GM12872 (cell line): ENCODE results near the gene PLAC9.

Experiments used
- TF ChIP-seq, protein P1 (sequence below): IDR thresholded peaks from 3 replicates; pipeline ENCODE4 v1.5.1; 2011; ENCODE audit warnings: low read depth, mild to moderate bottlenecking, low read length, moderate library complexity; ENCODE audit not compliant: insufficient read depth

PLAC9 gene

DNA sequence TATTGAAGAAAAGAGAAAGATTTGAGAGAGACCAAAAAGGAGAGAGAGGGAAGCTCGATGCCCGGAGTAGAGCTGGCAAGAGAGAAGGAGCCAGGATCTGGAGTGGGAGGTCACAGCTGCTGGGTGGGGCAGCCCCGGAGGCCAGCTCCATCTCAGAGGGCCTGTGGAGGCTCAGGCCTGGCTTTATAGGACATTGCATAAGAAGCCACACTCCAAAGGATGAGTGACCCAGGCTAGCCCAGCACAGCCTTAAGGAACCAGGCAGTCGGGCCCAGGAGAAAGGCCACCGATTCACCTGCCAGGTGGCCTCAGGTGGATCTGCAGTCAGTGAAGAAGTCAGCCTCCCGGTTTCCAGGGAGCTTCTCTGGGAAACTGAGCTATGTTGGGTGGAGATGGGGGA is 676 bp downstream of the PLAC9 start:
- TF ChIP-seq, protein P1, sequence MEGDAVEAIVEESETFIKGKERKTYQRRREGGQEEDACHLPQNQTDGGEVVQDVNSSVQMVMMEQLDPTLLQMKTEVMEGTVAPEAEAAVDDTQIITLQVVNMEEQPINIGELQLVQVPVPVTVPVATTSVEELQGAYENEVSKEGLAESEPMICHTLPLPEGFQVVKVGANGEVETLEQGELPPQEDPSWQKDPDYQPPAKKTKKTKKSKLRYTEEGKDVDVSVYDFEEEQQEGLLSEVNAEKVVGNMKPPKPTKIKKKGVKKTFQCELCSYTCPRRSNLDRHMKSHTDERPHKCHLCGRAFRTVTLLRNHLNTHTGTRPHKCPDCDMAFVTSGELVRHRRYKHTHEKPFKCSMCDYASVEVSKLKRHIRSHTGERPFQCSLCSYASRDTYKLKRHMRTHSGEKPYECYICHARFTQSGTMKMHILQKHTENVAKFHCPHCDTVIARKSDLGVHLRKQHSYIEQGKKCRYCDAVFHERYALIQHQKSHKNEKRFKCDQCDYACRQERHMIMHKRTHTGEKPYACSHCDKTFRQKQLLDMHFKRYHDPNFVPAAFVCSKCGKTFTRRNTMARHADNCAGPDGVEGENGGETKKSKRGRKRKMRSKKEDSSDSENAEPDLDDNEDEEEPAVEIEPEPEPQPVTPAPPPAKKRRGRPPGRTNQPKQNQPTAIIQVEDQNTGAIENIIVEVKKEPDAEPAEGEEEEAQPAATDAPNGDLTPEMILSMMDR = no peak

DNA sequence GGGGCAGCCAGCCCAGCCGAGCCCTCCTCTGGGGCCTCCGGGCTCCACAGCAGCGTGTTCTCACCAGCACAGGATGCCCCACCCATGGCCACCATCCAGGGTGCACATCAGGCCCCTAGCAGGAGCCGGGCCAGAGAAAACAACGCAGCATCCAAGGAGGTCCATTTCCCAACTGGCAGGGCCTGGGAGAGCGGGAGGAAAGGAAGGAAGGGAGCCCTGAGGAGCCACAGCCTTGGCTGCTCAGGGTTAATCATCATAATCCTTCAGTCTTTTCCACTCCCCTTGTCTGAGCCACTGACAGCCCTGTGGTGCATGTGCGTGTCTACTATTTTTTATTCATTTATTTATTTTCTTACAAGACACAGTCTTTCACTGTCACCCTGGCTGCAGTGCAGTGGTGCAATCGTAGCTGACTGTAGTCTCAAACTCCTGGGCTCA is 3.6 kb downstream of the PLAC9 start:
- TF ChIP-seq, protein P1 = no peak

DNA sequence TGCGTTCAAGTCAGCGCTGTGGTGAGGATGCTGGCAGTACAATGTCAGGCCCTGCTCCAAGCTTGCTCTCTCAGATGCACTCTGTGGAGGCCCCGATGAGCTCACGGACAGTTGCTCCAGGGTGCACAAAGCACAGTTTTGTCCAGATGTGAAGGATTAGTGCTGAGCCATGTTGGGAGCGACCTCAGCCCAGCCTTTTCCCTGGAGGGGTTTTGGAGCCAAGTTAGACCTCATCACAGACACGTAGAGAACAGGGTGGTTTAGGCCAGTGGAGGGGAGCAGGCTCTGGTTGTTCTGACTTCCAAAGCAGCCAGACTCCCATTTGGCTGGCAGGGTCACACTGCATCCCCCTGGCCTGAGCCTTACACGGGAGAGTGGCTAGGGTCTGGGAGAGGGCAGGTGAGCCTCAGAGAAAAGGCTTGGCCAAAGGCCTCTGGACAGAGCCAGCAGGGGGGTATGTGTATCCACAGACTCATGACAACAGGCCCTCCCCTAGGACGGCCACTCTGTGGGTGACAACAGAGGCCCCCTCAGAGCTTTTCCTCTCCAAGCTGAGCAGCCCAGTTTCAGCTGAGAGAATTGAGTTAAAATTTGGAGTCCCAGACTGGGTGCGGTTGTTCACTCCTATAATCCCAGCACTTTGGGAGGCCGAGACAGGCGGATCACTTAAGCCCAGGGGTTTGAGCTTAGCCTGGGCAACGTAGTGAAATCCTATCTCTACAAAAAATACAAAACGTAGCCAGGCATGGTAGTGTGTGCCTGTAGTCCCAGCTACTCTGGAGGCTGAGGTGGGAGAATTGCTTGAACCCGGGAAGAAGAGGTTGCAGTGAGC is 4.7 kb downstream of the PLAC9 start:
- TF ChIP-seq, protein P1 = no peak

DNA sequence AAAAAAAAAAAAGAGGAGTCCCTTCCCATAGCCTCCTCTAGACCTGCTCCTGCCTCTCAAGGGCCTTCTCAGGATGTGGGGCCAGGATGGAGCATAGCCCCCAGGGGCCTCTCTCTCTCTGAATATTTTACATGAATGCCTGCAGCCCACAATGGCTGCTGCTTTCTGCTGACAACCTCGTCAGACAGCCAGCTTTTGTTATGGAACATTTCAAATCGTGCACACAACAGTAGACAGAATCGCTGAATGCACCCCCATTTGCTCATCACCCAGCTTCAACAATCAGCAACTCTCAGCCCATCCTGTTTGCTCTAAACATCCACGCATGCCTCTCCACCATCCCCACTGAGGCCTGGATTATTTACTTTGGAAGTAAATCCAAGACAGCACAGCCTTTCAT is 5.4 kb downstream of the PLAC9 start:
- TF ChIP-seq, protein P1 = no peak

DNA sequence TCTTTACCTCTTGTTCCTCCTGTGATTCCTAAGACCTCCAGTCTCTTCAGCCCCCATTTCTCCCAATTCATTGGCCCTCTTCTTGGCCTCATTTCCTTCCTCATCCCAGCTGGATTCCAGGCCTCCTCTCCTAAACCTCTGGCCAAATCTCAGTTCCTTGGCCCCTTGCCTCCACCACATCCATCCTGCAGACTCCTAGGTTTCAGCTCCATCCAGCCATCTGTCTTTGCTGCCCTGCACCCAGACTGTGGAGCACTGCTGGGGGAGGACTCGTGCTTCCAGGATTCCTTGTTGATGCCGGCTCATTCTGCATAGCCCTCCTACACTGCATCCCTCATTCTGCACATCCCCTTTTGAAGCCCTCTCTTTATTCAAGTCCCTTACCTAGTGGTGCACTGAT is 6.7 kb downstream of the PLAC9 start:
- TF ChIP-seq, protein P1 = no peak

DNA sequence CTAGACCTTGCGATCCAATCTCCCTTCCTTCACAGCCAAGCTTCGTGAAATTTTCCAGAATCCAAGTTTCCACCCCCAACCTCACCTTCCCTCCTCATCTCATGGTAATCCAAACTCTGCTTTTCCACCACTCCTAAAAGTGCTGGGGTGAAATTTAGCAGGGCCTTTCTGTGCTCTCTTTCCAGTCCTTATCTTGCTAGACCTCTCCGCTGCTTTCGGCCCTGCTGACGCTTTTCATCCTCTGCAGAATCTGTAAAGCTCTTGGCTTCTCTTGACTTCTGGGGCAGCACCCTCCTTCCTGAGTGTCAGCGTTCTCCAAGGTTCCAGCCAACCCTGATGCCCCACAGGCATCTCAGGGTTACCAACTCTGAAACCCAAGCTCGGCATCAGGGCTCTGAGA is 7.7 kb downstream of the PLAC9 start:
- TF ChIP-seq, protein P1 = no peak

DNA sequence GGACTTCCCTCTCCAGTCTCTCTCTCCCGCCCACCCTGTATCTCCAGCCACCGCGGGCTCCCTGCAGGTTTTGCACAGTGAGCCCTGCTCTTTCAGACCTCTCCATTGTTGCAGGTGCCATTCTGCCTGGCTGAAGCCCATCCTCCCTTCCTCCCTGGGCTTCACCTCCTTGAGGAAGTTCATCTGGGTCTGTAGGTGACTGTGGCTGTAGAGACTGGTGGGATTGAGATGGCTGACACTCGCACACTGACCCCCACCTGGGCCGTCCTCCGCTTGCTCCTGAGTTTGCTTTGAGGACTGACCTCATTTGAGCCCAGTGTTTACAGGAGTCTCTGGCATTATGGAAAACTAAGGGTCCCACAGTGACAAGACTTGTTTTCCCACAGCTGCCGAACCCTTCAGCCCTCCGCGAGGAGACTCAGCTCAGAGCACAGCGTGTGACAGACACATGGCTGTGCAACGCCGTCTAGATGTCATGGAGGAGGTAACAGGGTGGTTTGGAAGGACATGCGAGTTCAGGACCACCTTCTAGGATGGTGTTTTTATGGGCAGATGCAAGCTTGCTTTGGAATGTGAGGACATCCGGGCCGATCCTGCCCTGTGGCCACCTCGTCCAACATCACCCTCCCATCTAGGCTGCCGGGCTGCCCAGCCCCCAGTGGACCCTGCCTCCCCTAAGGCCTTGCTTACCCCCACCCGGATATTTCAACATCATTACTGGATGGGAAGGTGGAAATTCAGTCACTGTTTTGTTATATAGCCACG is 9.3 kb downstream of the PLAC9 start:
- TF ChIP-seq, protein P1 = no peak
